ENCODE results near the gene DNAH6.

- TF ChIP-seq CTCF (IDR thresholded peaks at IDR 0.05; ENCODE audit: low read depth, low read length), result no peak
- TF ChIP-seq EZH2phosphoT487 (IDR thresholded peaks at IDR 0.05; ENCODE audit: low read depth), result no peak
Measured at GRCh38 chr2:84493514-84493913, 22.8 kb upstream of the DNAH6 start.

Data from OCI-LY3 (cell line).